Left lung (tissue), 10 donors: ENCODE measurements around the gene RHBDL2. TPM values are rescaled to one million over a fixed set of nuclear protein-coding genes. Genes with fewer than 3 reads are reported as not detected.
"Not testable (repeated sequence)": the region's sequence is repeated elsewhere in the genome, so short reads cannot be mapped to it uniquely, and the experiment has no call there.

Source experiments
- ATAC-seq: fragments of 200-7000 bp; cut with Tn5 transposase; one replicate; pipeline ENCODE4 v1.9.1; 2020; ENCODE audit warnings: moderate library complexity
- DNase-seq, 4 donors: peaks; one replicate each; pipeline ENCODE4 v3.0.0-alpha.2; 2013 to 2020
- H3K27ac ChIP-seq, 2 donors: fragments of 200-600 bp; sonication (generic) in 1 of 2; one replicate each; pipeline versions ENCODE4 v1.5.0 to v1.8.0; 2020 to 2021
- H3K27me3 ChIP-seq, 2 donors: fragments of 200-600 bp; sonication (generic) in 1 of 2; one replicate each; pipeline versions ENCODE4 v1.5.0 to v1.8.0; 2020 to 2021
- H3K36me3 ChIP-seq, 2 donors: fragments of 200-600 bp; sonication (generic) in 1 of 2; one replicate each; pipeline versions ENCODE4 v1.5.0 to v1.8.0; 2020 to 2021
- H3K4me1 ChIP-seq, 2 donors: fragments of 200-600 bp; one replicate each; pipeline ENCODE4 v1.8.0; 2021
- H3K4me3 ChIP-seq, 2 donors: fragments of 200-600 bp; sonication (generic) in 1 of 2; one replicate each; pipeline versions ENCODE4 v1.5.0 to v1.8.0; 2020 to 2021; ENCODE audit warnings: mild to moderate bottlenecking in 1 of 2
- H3K9me3 ChIP-seq, 2 donors: fragments of 200-600 bp; sonication (generic) in 1 of 2; one replicate each; pipeline versions ENCODE4 v1.5.0 to v1.8.0; 2020 to 2021
- CTCF ChIP-seq, 2 donors: fragments of 200-600 bp; sonication (generic) in 1 of 2; IDR thresholded peaks; one replicate each; pipeline versions ENCODE4 v1.5.0 to v1.8.0; 2021; ENCODE audit warnings: antibody characterized with exemption in 2 of 2
- intact Hi-C, 2 donors: fragments of 100-400 bp; cut with DNase I; formaldehyde crosslinking; loops; one replicate each; pipeline versions ENCODE4 v1.11.2 to v1.14.2; 2022
- polyA plus RNA-seq, 6 donors: library from polyadenylated mRNA; unstranded; fragments of 120-200 nt; gene quantifications; one replicate each; pipeline ENCODE4 v1.2.1, GENCODE V29; 2013; ENCODE audit not compliant: insufficient read length in 6 of 6
- total RNA-seq, 2 donors: library from RNA; stranded (reverse); fragmentation: NEBNext Ultra II Directional; extraction: Animal tissue kit (Norgen Biotek cat#: 25700); gene quantifications; one replicate each; pipeline ENCODE4 v1.2.1, GENCODE V29; 2021
- donor health status: DM: no; HTN: yes; CAD: no.
- donor health status: DM: no; HTN: no; CAD: no.

RHBDL2 gene
- total and polyA plus RNA-seq, 8 donors, result 1.0 to 2.7 (median 2.0) TPM

- ATAC-seq (no peak), DNase-seq (no peak)
- Histone ChIP-seq H3K27me3 (no peaks in the 10 kb centered on the region), H3K36me3 (no peaks in the 10 kb centered on the region), H3K4me1 (no peaks in the 10 kb centered on the region), H3K9me3 (peaks cover 0 to 13% of the 10 kb centered on the region in 2 donors), H3K27ac (no peak overlapping the region), H3K4me3 (no peak overlapping the region)
- TF ChIP-seq CTCF (IDR thresholded peaks at IDR 0.05), result no peak
- intact Hi-C loops, result no loop called here
These were observed 32.2 kb upstream of the RHBDL2 start for GRCh38 chr1:38973659-38974437.

GRCh38 chr1:38973145-38973544 is 31.5 kb upstream of the RHBDL2 start:
- H3K27me3 ChIP-seq, H3K4me1 ChIP-seq, DNase-seq, H3K9me3 ChIP-seq, H3K4me3 ChIP-seq, H3K27ac ChIP-seq, ATAC-seq, H3K36me3 ChIP-seq, intact Hi-C loops: not testable (repeated sequence)

GRCh38 chr1:38964140-38964548 is 22.5 kb upstream of the RHBDL2 start:
- no peak overlapping the region for H3K4me3 ChIP-seq
- H3K36me3 ChIP-seq, result no peaks in the 10 kb centered on the region
- DNase-seq, result no peak
- H3K27me3 ChIP-seq, result no peaks in the 10 kb centered on the region
- intact Hi-C loops, result no loop called here
- H3K9me3 ChIP-seq, result no peaks in the 10 kb centered on the region
- TF ChIP-seq CTCF (IDR thresholded peaks at IDR 0.05), result no peak
- ATAC-seq, result peak; percentile 68
- H3K4me1 ChIP-seq, result no peaks in the 10 kb centered on the region
- H3K27ac ChIP-seq, result no peak overlapping the region

GRCh38 chr1:38962560-38962959 is 20.9 kb upstream of the RHBDL2 start:
- intact Hi-C loops, result no loop called here
- Histone ChIP-seq H3K36me3 (no peaks in the 10 kb centered on the region), H3K27me3 (no peaks in the 10 kb centered on the region), H3K4me3 (no peak overlapping the region), H3K27ac (no peak overlapping the region), H3K9me3 (no peaks in the 10 kb centered on the region), H3K4me1 (no peaks in the 10 kb centered on the region)
- TF ChIP-seq CTCF (IDR thresholded peaks at IDR 0.05), result no peak
- ATAC-seq (peak; percentile 35), DNase-seq (no peak)

GRCh38 chr1:38962113-38962512 is 20.5 kb upstream of the RHBDL2 start:
- intact Hi-C loops, result no loop called here
- TF ChIP-seq CTCF (IDR thresholded peaks at IDR 0.05), result no peak
- Histone ChIP-seq H3K27me3 (no peaks in the 10 kb centered on the region), H3K4me3 (no peak overlapping the region), H3K4me1 (no peaks in the 10 kb centered on the region), H3K36me3 (no peaks in the 10 kb centered on the region), H3K27ac (no peak overlapping the region), H3K9me3 (no peaks in the 10 kb centered on the region)
- DNase-seq (no peak), ATAC-seq (no peak)

GRCh38 chr1:38958967-38959366 is 17.3 kb upstream of the RHBDL2 start:
- Histone ChIP-seq H3K9me3 (no peaks in the 10 kb centered on the region), H3K4me3 (no peak overlapping the region), H3K27ac (no peak overlapping the region), H3K27me3 (no peaks in the 10 kb centered on the region), H3K4me1 (no peaks in the 10 kb centered on the region), H3K36me3 (no peaks in the 10 kb centered on the region)
- DNase-seq, result no peak
- TF ChIP-seq CTCF (IDR thresholded peaks at IDR 0.05), result no peak
- intact Hi-C loops, result no loop called here
- peak; percentile 33 for ATAC-seq
